ENCODE measurements around the gene ANKRD6. TPM values are rescaled to one million over a fixed set of nuclear protein-coding genes. Genes with fewer than 3 reads are reported as not detected.

ANKRD6 gene
- total RNA-seq, 1 experiment from 2014 or later = 14.7 TPM

DNA sequence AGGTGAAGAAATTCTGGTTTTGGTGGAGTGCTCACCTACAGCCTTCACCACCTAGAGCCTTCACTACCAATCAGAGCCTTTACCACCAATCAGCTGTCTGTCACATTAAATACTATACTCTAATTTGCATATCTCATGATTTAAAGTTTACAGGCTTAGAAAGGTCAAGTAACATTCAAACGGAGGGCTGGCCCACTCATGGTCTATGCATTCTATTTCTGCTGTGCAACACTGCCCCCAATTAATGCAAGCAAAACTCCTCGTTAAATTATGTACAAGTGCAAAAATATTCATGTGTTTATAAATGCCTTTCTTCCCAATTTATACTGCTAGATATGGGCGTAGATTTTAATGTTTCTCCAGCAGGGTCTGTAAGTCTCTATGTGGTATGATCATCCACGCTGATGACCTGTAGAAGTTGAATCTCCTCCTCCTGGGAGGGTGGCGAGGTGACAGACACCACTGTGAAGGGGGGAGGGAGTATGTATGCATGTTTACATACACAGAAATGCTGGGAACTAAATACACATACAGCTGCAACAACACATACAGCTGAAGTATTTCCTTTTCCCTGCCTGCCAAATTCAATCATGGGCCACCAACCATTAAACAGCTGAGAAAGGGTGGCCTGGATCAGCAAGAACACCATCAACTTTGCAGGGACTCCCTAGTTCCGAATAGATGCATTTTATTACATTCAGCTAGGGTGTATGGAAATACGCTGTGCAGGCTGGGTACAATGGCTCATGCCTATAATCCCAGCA lies 34.0 kb upstream of the ANKRD6 start:
- intact Hi-C loops (cut with micrococcal nuclease; ENCODE audit: unreplicated experiment) = no loop called here
- DNase-seq = no peak
- TF ChIP-seq, protein P1, sequence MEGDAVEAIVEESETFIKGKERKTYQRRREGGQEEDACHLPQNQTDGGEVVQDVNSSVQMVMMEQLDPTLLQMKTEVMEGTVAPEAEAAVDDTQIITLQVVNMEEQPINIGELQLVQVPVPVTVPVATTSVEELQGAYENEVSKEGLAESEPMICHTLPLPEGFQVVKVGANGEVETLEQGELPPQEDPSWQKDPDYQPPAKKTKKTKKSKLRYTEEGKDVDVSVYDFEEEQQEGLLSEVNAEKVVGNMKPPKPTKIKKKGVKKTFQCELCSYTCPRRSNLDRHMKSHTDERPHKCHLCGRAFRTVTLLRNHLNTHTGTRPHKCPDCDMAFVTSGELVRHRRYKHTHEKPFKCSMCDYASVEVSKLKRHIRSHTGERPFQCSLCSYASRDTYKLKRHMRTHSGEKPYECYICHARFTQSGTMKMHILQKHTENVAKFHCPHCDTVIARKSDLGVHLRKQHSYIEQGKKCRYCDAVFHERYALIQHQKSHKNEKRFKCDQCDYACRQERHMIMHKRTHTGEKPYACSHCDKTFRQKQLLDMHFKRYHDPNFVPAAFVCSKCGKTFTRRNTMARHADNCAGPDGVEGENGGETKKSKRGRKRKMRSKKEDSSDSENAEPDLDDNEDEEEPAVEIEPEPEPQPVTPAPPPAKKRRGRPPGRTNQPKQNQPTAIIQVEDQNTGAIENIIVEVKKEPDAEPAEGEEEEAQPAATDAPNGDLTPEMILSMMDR (IDR thresholded peaks at IDR 0.05; ENCODE audit: unreplicated experiment) = no peak
- peaks cover 8% of the 10 kb centered on the region for H3K4me1 Mint-ChIP-seq (ENCODE audit: low read depth, unreplicated experiment)
- H3K27ac Mint-ChIP-seq (ENCODE audit: unreplicated experiment) = no peak overlapping the region
- H3K36me3 Mint-ChIP-seq (ENCODE audit: insufficient read depth, unreplicated experiment) = no peaks in the 10 kb centered on the region
- H3K27me3 Mint-ChIP-seq (ENCODE audit: unreplicated experiment) = peaks cover 7% of the 10 kb centered on the region
- no peaks in the 10 kb centered on the region for H3K9me3 Mint-ChIP-seq (ENCODE audit: low read depth, unreplicated experiment)
- CTCF ChIA-PET = no interaction called here
- no peak overlapping the region for H3K4me3 Mint-ChIP-seq (ENCODE audit: low read depth, unreplicated experiment)
- BruUV-seq (replicated peaks) = no TSS peak

DNA sequence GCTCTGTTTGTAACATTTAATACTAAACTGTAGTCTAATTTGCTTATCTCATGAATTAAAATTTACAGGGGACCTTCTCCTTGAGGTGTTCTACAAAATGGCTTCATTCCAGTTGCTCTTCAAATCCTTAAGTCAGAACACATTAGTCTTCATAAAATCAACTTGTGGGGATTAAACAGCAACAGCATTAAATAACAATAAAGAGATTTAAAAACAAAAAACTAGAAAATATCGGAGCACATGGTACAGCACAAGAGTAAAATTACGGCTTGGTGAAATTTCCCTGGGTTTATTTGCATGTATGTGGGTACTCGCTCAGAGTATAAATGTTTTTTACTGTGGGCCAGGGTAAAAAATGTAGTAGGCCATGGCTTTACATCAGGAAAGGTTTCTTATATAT lies 32.9 kb upstream of the ANKRD6 start:
- Mint-ChIP-seq H3K9me3 (ENCODE audit: low read depth, unreplicated experiment) (no peaks in the 10 kb centered on the region), H3K4me3 (ENCODE audit: low read depth, unreplicated experiment) (no peak overlapping the region), H3K27ac (ENCODE audit: unreplicated experiment) (no peak overlapping the region), H3K4me1 (ENCODE audit: low read depth, unreplicated experiment) (peaks cover 8% of the 10 kb centered on the region), H3K27me3 (ENCODE audit: unreplicated experiment) (no peaks in the 10 kb centered on the region), H3K36me3 (ENCODE audit: insufficient read depth, unreplicated experiment) (no peaks in the 10 kb centered on the region)
- DNase-seq = no peak
- CTCF ChIA-PET = interaction anchor here (1.0 kb wide), 1 partner anchor 10 kb away, joined by 3 read pairs; no protein-coding TSS in a partner anchor
- BruUV-seq (replicated peaks) = no TSS peak
- TF ChIP-seq, protein P1 (IDR thresholded peaks at IDR 0.05; ENCODE audit: unreplicated experiment) = no peak
- intact Hi-C loops (cut with micrococcal nuclease; ENCODE audit: unreplicated experiment) = no loop called here

DNA sequence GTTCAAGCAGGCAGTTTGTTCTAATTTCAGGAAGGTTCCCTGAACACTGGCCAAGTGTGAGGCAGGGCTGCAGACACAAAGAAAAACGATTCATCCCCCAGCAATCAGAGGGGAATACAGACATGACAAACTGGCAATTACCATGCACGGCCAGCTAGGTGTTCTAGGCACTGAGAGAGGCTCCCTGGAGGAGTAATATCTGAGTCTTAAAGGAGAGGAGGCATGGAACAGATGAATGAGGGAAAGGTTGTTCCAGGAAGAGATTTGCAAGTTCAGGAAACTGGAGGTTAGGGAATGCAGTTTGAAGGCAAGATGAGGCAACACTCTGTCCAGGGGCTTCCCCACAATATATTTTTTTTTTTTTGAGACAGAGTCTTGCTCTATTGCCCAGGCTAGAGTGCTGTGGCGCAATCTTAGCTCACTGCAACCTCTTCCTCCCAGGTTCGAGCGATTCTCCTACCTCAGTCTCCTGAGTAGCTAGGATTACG lies 32.0 kb upstream of the ANKRD6 start:
- DNase-seq = no peak
- intact Hi-C loops (cut with micrococcal nuclease; ENCODE audit: unreplicated experiment) = no loop called here
- TF ChIP-seq, protein P1 (IDR thresholded peaks at IDR 0.05; ENCODE audit: unreplicated experiment) = no peak
- Mint-ChIP-seq H3K9me3 (ENCODE audit: low read depth, unreplicated experiment) (no peaks in the 10 kb centered on the region), H3K36me3 (ENCODE audit: insufficient read depth, unreplicated experiment) (no peaks in the 10 kb centered on the region), H3K4me1 (ENCODE audit: low read depth, unreplicated experiment) (peaks cover 8% of the 10 kb centered on the region), H3K27ac (ENCODE audit: unreplicated experiment) (no peak overlapping the region), H3K27me3 (ENCODE audit: unreplicated experiment) (no peaks in the 10 kb centered on the region), H3K4me3 (ENCODE audit: low read depth, unreplicated experiment) (no peak overlapping the region)
- BruUV-seq (replicated peaks) = no TSS peak
- CTCF ChIA-PET = no interaction called here

DNA sequence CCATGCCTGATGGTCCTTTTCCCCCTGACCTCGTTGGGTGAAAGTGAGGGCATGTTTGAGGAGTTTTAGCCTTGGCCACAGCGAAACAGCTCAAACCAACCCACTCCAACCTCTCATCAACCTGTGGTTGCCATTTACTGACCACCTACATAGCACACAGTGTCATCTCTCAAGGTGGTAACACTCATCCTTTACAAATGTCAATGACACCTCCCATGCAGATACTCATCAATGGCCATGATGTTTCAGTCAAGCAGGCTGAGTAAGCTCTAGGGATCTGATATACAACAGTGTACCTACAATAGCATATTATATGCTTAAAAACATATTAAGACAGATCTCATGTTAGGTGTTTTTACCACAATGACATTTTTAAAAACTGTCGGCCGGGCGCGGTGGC lies 30.2 kb upstream of the ANKRD6 start:
- no peak for DNase-seq
- intact Hi-C loops (cut with micrococcal nuclease; ENCODE audit: unreplicated experiment) = no loop called here
- Mint-ChIP-seq H3K27ac (ENCODE audit: unreplicated experiment) (no peak overlapping the region), H3K36me3 (ENCODE audit: insufficient read depth, unreplicated experiment) (no peaks in the 10 kb centered on the region), H3K9me3 (ENCODE audit: low read depth, unreplicated experiment) (no peaks in the 10 kb centered on the region), H3K4me3 (ENCODE audit: low read depth, unreplicated experiment) (no peak overlapping the region), H3K4me1 (ENCODE audit: low read depth, unreplicated experiment) (peaks cover 8% of the 10 kb centered on the region), H3K27me3 (ENCODE audit: unreplicated experiment) (peaks cover 6% of the 10 kb centered on the region)
- TF ChIP-seq, protein P1 (IDR thresholded peaks at IDR 0.05; ENCODE audit: unreplicated experiment) = no peak
- BruUV-seq (replicated peaks) = no TSS peak
- CTCF ChIA-PET = no interaction called here
